ENCODE measurements around the gene CRACR2B.

- TF ChIP-seq EZH2 (IDR thresholded peaks at IDR 0.05; ENCODE audit: insufficient read depth, poor library complexity, severe bottlenecking) (no peak), EZH2phosphoT487 (IDR thresholded peaks at IDR 0.05; ENCODE audit: insufficient read depth, low read depth) (no peak)
Measured at GRCh38 chr11:813456-814096, 14.1 kb upstream of the CRACR2B start.

Data from GM23248 (cell line).